H1 (cell line): ENCODE results near the gene CNBD2.

Source experiments
- NRF1 ChIP-seq: IDR thresholded peaks from 2 replicates; pipeline ENCODE4 v1.6.1; 2011; ENCODE audit warnings: mild to moderate bottlenecking, low read depth, low read length, improper control_type of control experiment
- TCF12 ChIP-seq: IDR thresholded peaks from 2 replicates; pipeline ENCODE4 v1.6.1; 2011; ENCODE audit warnings: low read depth, mild to moderate bottlenecking, low read length

- TF ChIP-seq NRF1: no peak
- no peak for TF ChIP-seq TCF12
These were observed 111.1 kb downstream of the CNBD2 start for GRCh38 chr20:36079486-36079885.
